ENCODE results near the gene MSANTD3. TPM values are rescaled to one million over a fixed set of nuclear protein-coding genes. Genes with fewer than 3 reads are reported as not detected.

Gene MSANTD3
- total and polyA plus RNA-seq, 2 experiments from 2014 or later: 19.7 to 34.5 TPM

- H3K4me3 Mint-ChIP-seq: peak overlapping the region; percentile 88
- H3K4me3 ChIP-seq: peak overlapping the region; percentile 64
- H3K9me2 ChIP-seq (ENCODE audit: insufficient read depth): no peaks in the 10 kb centered on the region
- no peaks in the 10 kb centered on the region for H3K36me3 ChIP-seq (ENCODE audit: insufficient read depth)
- peak overlapping the region; percentile 84 for H3K4me2 ChIP-seq
- no peak for TF ChIP-seq ETS1 (IDR thresholded peaks at IDR 0.05)
- TF ChIP-seq ZNF331 (CRISPR knock-in tag; IDR thresholded peaks at IDR 0.05; ENCODE audit: low read depth): no peak
- TF ChIP-seq EZH2 (IDR thresholded peaks at IDR 0.05; ENCODE audit: low read depth, unreplicated experiment): no peak
- H3K27ac Mint-ChIP-seq: peak overlapping the region; percentile 77
- peaks cover 18% of the 10 kb centered on the region for H3K4me1 ChIP-seq (ENCODE audit: insufficient read depth)
- no peaks in the 10 kb centered on the region; the same call in 2 of the 3 replicates for H3K9me3 Mint-ChIP-seq
- H3K27me3 ChIP-seq (ENCODE audit: insufficient read depth): no peaks in the 10 kb centered on the region
- peaks cover 30% of the 10 kb centered on the region for H3K4me1 Mint-ChIP-seq
- peak; percentile 34 for ATAC-seq
- no peak overlapping the region for H3K27ac ChIP-seq (ENCODE audit: low read depth)
- H2AFZ ChIP-seq: no peak overlapping the region
- H3K79me2 ChIP-seq (replicated peaks; ENCODE audit: insufficient read depth): peaks cover 54% of the 10 kb centered on the region
- 0 out of 2 replicates have a peak, but pooled peaks cover 4% of the 10 kb centered on the region for H3F3A ChIP-seq (replicated peaks; ENCODE audit: low read depth)
- H4K20me1 ChIP-seq (replicated peaks; ENCODE audit: insufficient read depth): peaks cover 23% of the 10 kb centered on the region; the same call in 1 of the 2 replicates
- peak; percentile 54 for DNase-seq (ENCODE audit: low spot score)
- peaks cover 9% of the 10 kb centered on the region for H3K27me3 Mint-ChIP-seq (ENCODE audit: insufficient read depth, low read depth, poor library complexity)
- H3K36me3 Mint-ChIP-seq (ENCODE audit: low read depth): peaks cover 3% of the 10 kb centered on the region; the same call in 1 of the 3 replicates
These were observed 47.4 kb downstream of the MSANTD3 start for GRCh38 chr9:100474082-100474923.

DNA sequence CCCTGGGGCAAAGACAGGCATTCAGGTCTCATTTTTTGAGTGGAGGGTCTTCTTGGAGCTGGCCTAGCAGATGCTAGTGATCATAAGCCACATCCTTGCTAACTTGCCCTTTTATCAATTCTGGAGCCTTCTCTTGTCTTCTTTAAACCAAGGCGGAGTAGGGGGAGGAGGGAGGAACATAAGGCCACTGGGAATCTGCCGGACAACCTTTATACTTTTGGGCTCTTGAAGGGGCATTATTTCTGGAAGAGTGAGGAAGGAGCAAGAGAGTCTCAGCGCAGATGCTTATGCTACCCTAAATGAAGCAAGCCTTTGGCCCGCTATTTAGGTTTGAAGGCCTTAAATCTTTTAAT, 48.0 kb downstream of the MSANTD3 start:
- Histone ChIP-seq H3K27me3 (ENCODE audit: insufficient read depth) (no peaks in the 10 kb centered on the region), H3K4me1 (ENCODE audit: insufficient read depth) (peaks cover 18% of the 10 kb centered on the region)
- TF ChIP-seq EZH2phosphoT487 (IDR thresholded peaks at IDR 0.05; ENCODE audit: unreplicated experiment) (no peak), POLR2AphosphoS5 (IDR thresholded peaks at IDR 0.05; ENCODE audit: low read depth) (no peak), NANOG (IDR thresholded peaks at IDR 0.05; ENCODE audit: borderline replicate concordance) (no peak), ZNF331 (CRISPR knock-in tag; IDR thresholded peaks at IDR 0.05; ENCODE audit: low read depth) (no peak), JUNB (IDR thresholded peaks at IDR 0.05; ENCODE audit: unreplicated experiment) (no peak), EZH2 (IDR thresholded peaks at IDR 0.05; ENCODE audit: low read depth, unreplicated experiment) (no peak), CREB1 (CRISPR knock-in tag; IDR thresholded peaks at IDR 0.05; ENCODE audit: low read depth) (no peak), ZNF114 (CRISPR knock-in tag; IDR thresholded peaks at IDR 0.05) (no peak), ETS1 (IDR thresholded peaks at IDR 0.05) (no peak), STAT1 (IDR thresholded peaks at IDR 0.05; ENCODE audit: unreplicated experiment) (no peak)
- TF ChIP-seq, protein P1, sequence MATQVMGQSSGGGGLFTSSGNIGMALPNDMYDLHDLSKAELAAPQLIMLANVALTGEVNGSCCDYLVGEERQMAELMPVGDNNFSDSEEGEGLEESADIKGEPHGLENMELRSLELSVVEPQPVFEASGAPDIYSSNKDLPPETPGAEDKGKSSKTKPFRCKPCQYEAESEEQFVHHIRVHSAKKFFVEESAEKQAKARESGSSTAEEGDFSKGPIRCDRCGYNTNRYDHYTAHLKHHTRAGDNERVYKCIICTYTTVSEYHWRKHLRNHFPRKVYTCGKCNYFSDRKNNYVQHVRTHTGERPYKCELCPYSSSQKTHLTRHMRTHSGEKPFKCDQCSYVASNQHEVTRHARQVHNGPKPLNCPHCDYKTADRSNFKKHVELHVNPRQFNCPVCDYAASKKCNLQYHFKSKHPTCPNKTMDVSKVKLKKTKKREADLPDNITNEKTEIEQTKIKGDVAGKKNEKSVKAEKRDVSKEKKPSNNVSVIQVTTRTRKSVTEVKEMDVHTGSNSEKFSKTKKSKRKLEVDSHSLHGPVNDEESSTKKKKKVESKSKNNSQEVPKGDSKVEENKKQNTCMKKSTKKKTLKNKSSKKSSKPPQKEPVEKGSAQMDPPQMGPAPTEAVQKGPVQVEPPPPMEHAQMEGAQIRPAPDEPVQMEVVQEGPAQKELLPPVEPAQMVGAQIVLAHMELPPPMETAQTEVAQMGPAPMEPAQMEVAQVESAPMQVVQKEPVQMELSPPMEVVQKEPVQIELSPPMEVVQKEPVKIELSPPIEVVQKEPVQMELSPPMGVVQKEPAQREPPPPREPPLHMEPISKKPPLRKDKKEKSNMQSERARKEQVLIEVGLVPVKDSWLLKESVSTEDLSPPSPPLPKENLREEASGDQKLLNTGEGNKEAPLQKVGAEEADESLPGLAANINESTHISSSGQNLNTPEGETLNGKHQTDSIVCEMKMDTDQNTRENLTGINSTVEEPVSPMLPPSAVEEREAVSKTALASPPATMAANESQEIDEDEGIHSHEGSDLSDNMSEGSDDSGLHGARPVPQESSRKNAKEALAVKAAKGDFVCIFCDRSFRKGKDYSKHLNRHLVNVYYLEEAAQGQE (IDR thresholded peaks at IDR 0.05; ENCODE audit: unreplicated experiment): no peak
- TF ChIP-seq, protein P2, sequence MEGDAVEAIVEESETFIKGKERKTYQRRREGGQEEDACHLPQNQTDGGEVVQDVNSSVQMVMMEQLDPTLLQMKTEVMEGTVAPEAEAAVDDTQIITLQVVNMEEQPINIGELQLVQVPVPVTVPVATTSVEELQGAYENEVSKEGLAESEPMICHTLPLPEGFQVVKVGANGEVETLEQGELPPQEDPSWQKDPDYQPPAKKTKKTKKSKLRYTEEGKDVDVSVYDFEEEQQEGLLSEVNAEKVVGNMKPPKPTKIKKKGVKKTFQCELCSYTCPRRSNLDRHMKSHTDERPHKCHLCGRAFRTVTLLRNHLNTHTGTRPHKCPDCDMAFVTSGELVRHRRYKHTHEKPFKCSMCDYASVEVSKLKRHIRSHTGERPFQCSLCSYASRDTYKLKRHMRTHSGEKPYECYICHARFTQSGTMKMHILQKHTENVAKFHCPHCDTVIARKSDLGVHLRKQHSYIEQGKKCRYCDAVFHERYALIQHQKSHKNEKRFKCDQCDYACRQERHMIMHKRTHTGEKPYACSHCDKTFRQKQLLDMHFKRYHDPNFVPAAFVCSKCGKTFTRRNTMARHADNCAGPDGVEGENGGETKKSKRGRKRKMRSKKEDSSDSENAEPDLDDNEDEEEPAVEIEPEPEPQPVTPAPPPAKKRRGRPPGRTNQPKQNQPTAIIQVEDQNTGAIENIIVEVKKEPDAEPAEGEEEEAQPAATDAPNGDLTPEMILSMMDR (conservative IDR thresholded peaks at IDR 0.05; ENCODE audit: low read depth in 2 of 2): no peak

More for the DNA sequence above, 48.0 kb downstream of the MSANTD3 start:
- DNase-seq (ENCODE audit: low spot score): no peak
- Histone ChIP-seq H2AFZ (no peak overlapping the region), H3K79me2 (replicated peaks; ENCODE audit: insufficient read depth) (peaks cover 60% of the 10 kb centered on the region), H4K20me1 (replicated peaks; ENCODE audit: insufficient read depth) (peaks cover 29% of the 10 kb centered on the region; the same call in 1 of the 2 replicates), H3K4me3 (peak overlapping the region; percentile 64), H3F3A (replicated peaks; ENCODE audit: low read depth) (0 out of 2 replicates have a peak, but pooled peaks cover 4% of the 10 kb centered on the region), H3K9me2 (ENCODE audit: insufficient read depth) (no peaks in the 10 kb centered on the region), H3K4me2 (peak overlapping the region; percentile 84), H3K27ac (ENCODE audit: low read depth) (no peak overlapping the region), H3K36me3 (ENCODE audit: insufficient read depth) (no peaks in the 10 kb centered on the region)
- Mint-ChIP-seq H3K27me3 (ENCODE audit: insufficient read depth, low read depth, poor library complexity) (peaks cover 9% of the 10 kb centered on the region), H3K4me3 (peak overlapping the region; percentile 88), H3K9me3 (no peaks in the 10 kb centered on the region; the same call in 2 of the 3 replicates), H3K36me3 (ENCODE audit: low read depth) (peaks cover 3% of the 10 kb centered on the region; the same call in 1 of the 3 replicates), H3K27ac (no peak overlapping the region), H3K4me1 (peaks cover 27% of the 10 kb centered on the region)
- no peak for ATAC-seq

All from GM23338 (cell line).